HepG2 (cell line): Measurements from ENCODE around the gene DIAPH1. TPM values are rescaled to one million over a fixed set of nuclear protein-coding genes. Genes with fewer than 3 reads are reported as not detected.

Experiments
- ATAC-seq: fragments of 200-7000 bp; cut with Tn5 transposase; 3 replicates; pipeline ENCODE4 v1.9.1; 2020; ENCODE audit warnings: mild to moderate bottlenecking, moderate library complexity
- BruUV-seq: library from RNA; stranded (reverse); fragments of 400-500 nt; replicated peaks from 2 replicates; lab custom pipeline; 2021; lab: Mats Ljungman, UMichigan
- CTCF ChIA-PET: fragments of 300-600 bp; formaldehyde crosslinking; extraction: SDS; loops from one replicate; lab custom pipeline; 2021; ENCODE audit warnings: low total read pairs, inconsistent platforms, low intra/inter-chr PET ratio; lab: Yijun Ruan, JAX
- POLR2A ChIA-PET: fragments of 350-600 bp; sonication (Branson Sonifier 250); formaldehyde crosslinking; loops from one replicate; lab custom pipeline; 2020; ENCODE audit warnings: antibody characterized with exemption, inconsistent platforms; lab: Yijun Ruan, JAX
- DNase-seq: peaks from one replicate; pipeline ENCODE4 v3.0.0-alpha.2; 2015; ENCODE audit warnings: low spot score
- FAIRE-seq: peaks from 3 replicates; lab custom pipeline; 2011; peaks lifted over from hg19 to GRCh38; lab: Jason Lieb, UNC
- H2AFZ ChIP-seq: one replicate; pipeline ENCODE4 v1.6.1; 2011; ENCODE audit warnings: low read length, inconsistent platforms
- H3K27ac ChIP-seq: fragments of 300-600 bp; 3 replicates; pipeline ENCODE4 v1.8.0; 2011; ENCODE audit warnings: mixed run types, mild to moderate bottlenecking, mixed read lengths, low read length, inconsistent platforms; ENCODE audit not compliant: insufficient read depth; ENCODE audit errors: extremely low read length
- H3K27me3 ChIP-seq, 2 experiments: fragments of 200-600 bp in 1 of 2; 2 replicates in 1 of 2; 3 replicates in 1 of 2; pipeline versions ENCODE4 v1.6.0 to v1.8.0; 2011; ENCODE audit warnings: low read length in 2 of 2, mild to moderate bottlenecking in 2 of 2, moderate library complexity in 2 of 2, inconsistent platforms in 1 of 2; ENCODE audit not compliant: insufficient read depth in 2 of 2, control insufficient read depth in 1 of 2
- H3K36me3 ChIP-seq, 2 experiments: fragments of 200-600 bp in 1 of 2; replicated peaks in 1 of 2; 2 replicates in 1 of 2; 3 replicates in 1 of 2; pipeline versions ENCODE4 v1.5.1 to v1.8.0; 2011; ENCODE audit warnings: low read length in 2 of 2, inconsistent platforms in 1 of 2; ENCODE audit not compliant: insufficient read depth in 2 of 2, control insufficient read depth in 1 of 2
- H3K4me1 ChIP-seq: 2 replicates; pipeline ENCODE4 v1.5.1; 2012; ENCODE audit warnings: low read length, inconsistent platforms; ENCODE audit not compliant: insufficient read depth
- H3K4me2 ChIP-seq: 2 replicates; pipeline ENCODE4 v1.6.0; 2011; ENCODE audit warnings: low read depth, low read length, inconsistent platforms
- H3K4me3 ChIP-seq, 3 experiments: fragments of 200-600 bp in 1 of 3; sonication (generic), shearing (Covaris generic) in 1 of 3; replicated peaks in 1 of 3; 2 replicates each; pipeline ENCODE4 v1.5.1; 2011 to 2016; ENCODE audit warnings: low read length in 3 of 3, inconsistent platforms in 2 of 3, low read depth in 2 of 3, mild to moderate bottlenecking in 2 of 3, control low read depth in 1 of 3, mixed read lengths in 1 of 3; ENCODE audit not compliant: insufficient read depth in 1 of 3
- H3K79me2 ChIP-seq: one replicate; pipeline ENCODE4 v1.6.1; 2011; ENCODE audit warnings: low read length, inconsistent platforms; ENCODE audit not compliant: insufficient read depth
- H3K9ac ChIP-seq: 2 replicates; pipeline ENCODE4 v1.6.0; 2011; ENCODE audit warnings: mild to moderate bottlenecking, low read depth, low read length, inconsistent platforms; ENCODE audit not compliant: insufficient read depth
- H3K9me3 ChIP-seq: 2 replicates; pipeline ENCODE4 v1.5.1; 2012; ENCODE audit warnings: mild to moderate bottlenecking, low read length
- H4K20me1 ChIP-seq: 2 replicates; pipeline ENCODE4 v1.6.0; 2011; ENCODE audit warnings: inconsistent platforms, mild to moderate bottlenecking, low read length, moderate library complexity; ENCODE audit not compliant: insufficient read depth
- KDM5A ChIP-seq: fragments of 200-600 bp; sonication (generic); IDR thresholded peaks from 2 replicates; pipeline ENCODE4 v1.7.0; 2018; ENCODE audit warnings: antibody characterized with exemption, mild to moderate bottlenecking, low read length, borderline replicate concordance
- MAFK ChIP-seq, 2 experiments: IDR thresholded peaks in 1 of 2; conservative IDR thresholded peaks in 1 of 2; 2 replicates each; pipeline ENCODE4 v1.6.1; 2011; ENCODE audit warnings: improper control_type of control experiment in 2 of 2, low read length in 2 of 2
- NR2F6 ChIP-seq, 2 experiments: IDR thresholded peaks; 2 replicates each; pipeline ENCODE4 v1.6.1; 2016; ENCODE audit warnings: antibody characterized with exemption in 1 of 2, mild to moderate bottlenecking in 1 of 2
- STAT5B ChIP-seq: sonication (generic); formaldehyde crosslinking; IDR thresholded peaks from 2 replicates; pipeline ENCODE4 v1.4.0; 2020; ENCODE audit warnings: missing genetic modification reagents
- ZKSCAN8 ChIP-seq: IDR thresholded peaks from 2 replicates; pipeline ENCODE4 v1.6.1; 2016; ENCODE audit warnings: borderline replicate concordance, missing genetic modification reagents, missing compliant biosample characterization
- ZNF280D ChIP-seq: sonication (generic); formaldehyde crosslinking; IDR thresholded peaks from 2 replicates; pipeline ENCODE4 v1.5.1; 2020; ENCODE audit warnings: mild to moderate bottlenecking, missing genetic modification reagents
- ZNF782 ChIP-seq: sonication (generic); formaldehyde crosslinking; IDR thresholded peaks from 2 replicates; pipeline ENCODE4 v1.4.0; 2020; ENCODE audit warnings: missing genetic modification reagents, mild to moderate bottlenecking, borderline replicate concordance
- WGBS: methylation state at CpG from one replicate; pipeline ENCODE4 v1.1.6; 2017; ENCODE audit warnings: low lambda C conversion rate; 5-methylcytosine and 5-hydroxymethylcytosine counted together
- in situ Hi-C: cut with HindIII; loops from 2 replicates; pipeline ENCODE4 v1.10.0; 2017; ENCODE audit warnings: low pct_unique_long_range_greater_than_20kb; ENCODE audit not compliant: extremely low pct_ligation_motif_present
- intact Hi-C: fragments of 100-400 bp; cut with micrococcal nuclease; formaldehyde crosslinking; loops from one replicate; pipeline ENCODE4 v1.10.0; 2022; ENCODE audit not compliant: unreplicated experiment
- polyA plus RNA-seq, 8 experiments: library from polyadenylated mRNA; depleted of rRNA in 3 of 8; stranded (reverse) in 7 of 8; unstranded in 1 of 8; fragments of >200 nt; fragmentation: Illumina TruSeq in 4 of 8; extraction: Trizol in 4 of 8; gene quantifications; 2 replicates each; pipeline versions ENCODE4 v1.2.1 to v1.2.3, GENCODE V29; 2011 to 2016; ENCODE audit warnings: low read depth in 4 of 8, missing spikeins in 1 of 8, mixed read lengths in 1 of 8; ENCODE audit not compliant: insufficient read depth in 1 of 8
- total RNA-seq, 5 experiments: library from RNA; depleted of rRNA; stranded (reverse); fragments of >200 nt; fragmentation: Illumina TruSeq; extraction: Trizol; gene quantifications; 2 replicates each; pipeline ENCODE4 v1.2.3, GENCODE V29; 2016; ENCODE audit warnings: low read depth in 1 of 5

DIAPH1 gene
- total and polyA plus RNA-seq, 2 of the 13 experiments (the other 11 are each of a cell fraction or from before 2014, with no cell fraction given): 25.1 to 33.9 TPM

DNA sequence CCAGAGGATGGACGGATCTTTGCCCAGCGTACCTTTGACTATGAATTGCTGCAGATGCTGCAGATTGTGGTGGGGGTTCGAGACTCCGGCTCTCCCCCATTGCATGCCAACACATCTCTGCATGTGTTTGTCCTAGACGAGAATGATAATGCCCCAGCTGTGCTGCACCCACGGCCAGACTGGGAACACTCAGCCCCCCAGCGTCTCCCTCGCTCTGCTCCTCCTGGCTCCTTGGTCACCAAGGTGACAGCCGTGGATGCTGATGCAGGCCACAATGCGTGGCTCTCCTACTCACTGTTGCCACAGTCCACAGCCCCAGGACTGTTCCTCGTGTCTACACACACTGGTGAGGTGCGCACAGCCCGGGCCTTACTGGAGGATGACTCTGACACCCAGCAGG lies 128.0 kb downstream of the DIAPH1 start (continued):
- no peak for TF ChIP-seq MAFK (conservative IDR thresholded peaks at IDR 0.05 in 1 of 2, IDR thresholded peaks at IDR 0.05 in 1 of 2; ENCODE audit: low read length in 2 of 2)
- TF ChIP-seq ZNF280D: no peak
- no peak for TF ChIP-seq KDM5A
- no peak for TF ChIP-seq ZNF782 (CRISPR knock-in tag)
- no peak for TF ChIP-seq ZKSCAN8 (CRISPR knock-in tag)

DNA sequence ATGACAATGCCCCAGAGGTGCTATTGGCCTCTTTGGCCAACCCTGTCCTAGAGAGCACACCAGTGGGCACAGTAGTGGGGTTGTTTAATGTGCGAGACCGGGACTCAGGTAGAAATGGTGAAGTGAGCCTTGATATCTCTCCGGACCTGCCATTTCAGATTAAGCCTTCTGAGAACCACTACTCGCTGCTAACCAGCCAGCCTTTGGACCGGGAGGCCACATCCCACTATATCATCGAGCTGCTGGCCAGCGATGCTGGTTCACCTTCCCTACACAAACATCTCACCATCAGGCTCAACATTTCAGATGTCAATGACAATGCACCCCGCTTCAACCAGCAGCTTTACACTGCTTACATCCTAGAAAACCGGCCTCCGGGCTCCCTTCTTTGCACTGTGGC lies 128.5 kb downstream of the DIAPH1 start:
- no peaks in the 10 kb centered on the region for H3K36me3 ChIP-seq
- intact Hi-C loops: no loop called here
- ChIA-PET POLR2A (no interaction called here), CTCF (no interaction called here)
- no peak overlapping the region for H2AFZ ChIP-seq
- H3K27me3 ChIP-seq: peaks cover 2 to 37% of the 10 kb centered on the region in 2 experiments; a peak in 4 of 5 replicates
- TF ChIP-seq NR2F6 (IDR thresholded peaks at IDR 0.05) (no peak), NR2F6 (CRISPR knock-in tag; IDR thresholded peaks at IDR 0.05) (no peak), STAT5B (CRISPR knock-in tag) (no peak)
- no peaks in the 10 kb centered on the region for H3K4me1 ChIP-seq
- H4K20me1 ChIP-seq: no peaks in the 10 kb centered on the region
- H3K9ac ChIP-seq: no peak overlapping the region
- H3K79me2 ChIP-seq: no peaks in the 10 kb centered on the region
- no peak overlapping the region for H3K27ac ChIP-seq
- in situ Hi-C loops: no loop called here
- FAIRE-seq (no peak), DNase-seq (no peak), ATAC-seq (no peak)
- no peak overlapping the region for H3K4me2 ChIP-seq
- WGBS: 44% methylated on average over 7 of the region's 10 CpGs
- no peak overlapping the region for H3K4me3 ChIP-seq
- BruUV-seq: no TSS peak
- no peaks in the 10 kb centered on the region for H3K9me3 ChIP-seq
